ENCODE data around the gene KIZ. TPM values are rescaled to one million over a fixed set of nuclear protein-coding genes. Genes with fewer than 3 reads are reported as not detected.

The KIZ gene
- total and polyA plus RNA-seq, 2 experiments from 2014 or later, result 11.0 to 55.4 TPM

GRCh38 chr20:21272679-21273078 is 146.8 kb downstream of the KIZ start:
- Histone ChIP-seq H3K4me1 (ENCODE audit: low read depth) (no peaks in the 10 kb centered on the region), H3K36me3 (no peaks in the 10 kb centered on the region), H3K27ac (no peak overlapping the region), H3K27me3 (no peaks in the 10 kb centered on the region), H3K4me3 (no peak overlapping the region), H3K9me3 (ENCODE audit: low read depth) (no peaks in the 10 kb centered on the region)
- DNase-seq (ENCODE audit: low read depth in 1 of 2, low spot score in 1 of 2), result no peak
- TF ChIP-seq, protein P1, sequence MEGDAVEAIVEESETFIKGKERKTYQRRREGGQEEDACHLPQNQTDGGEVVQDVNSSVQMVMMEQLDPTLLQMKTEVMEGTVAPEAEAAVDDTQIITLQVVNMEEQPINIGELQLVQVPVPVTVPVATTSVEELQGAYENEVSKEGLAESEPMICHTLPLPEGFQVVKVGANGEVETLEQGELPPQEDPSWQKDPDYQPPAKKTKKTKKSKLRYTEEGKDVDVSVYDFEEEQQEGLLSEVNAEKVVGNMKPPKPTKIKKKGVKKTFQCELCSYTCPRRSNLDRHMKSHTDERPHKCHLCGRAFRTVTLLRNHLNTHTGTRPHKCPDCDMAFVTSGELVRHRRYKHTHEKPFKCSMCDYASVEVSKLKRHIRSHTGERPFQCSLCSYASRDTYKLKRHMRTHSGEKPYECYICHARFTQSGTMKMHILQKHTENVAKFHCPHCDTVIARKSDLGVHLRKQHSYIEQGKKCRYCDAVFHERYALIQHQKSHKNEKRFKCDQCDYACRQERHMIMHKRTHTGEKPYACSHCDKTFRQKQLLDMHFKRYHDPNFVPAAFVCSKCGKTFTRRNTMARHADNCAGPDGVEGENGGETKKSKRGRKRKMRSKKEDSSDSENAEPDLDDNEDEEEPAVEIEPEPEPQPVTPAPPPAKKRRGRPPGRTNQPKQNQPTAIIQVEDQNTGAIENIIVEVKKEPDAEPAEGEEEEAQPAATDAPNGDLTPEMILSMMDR (IDR thresholded peaks at IDR 0.05; ENCODE audit: low read depth, low read length), result no peak

DNA sequence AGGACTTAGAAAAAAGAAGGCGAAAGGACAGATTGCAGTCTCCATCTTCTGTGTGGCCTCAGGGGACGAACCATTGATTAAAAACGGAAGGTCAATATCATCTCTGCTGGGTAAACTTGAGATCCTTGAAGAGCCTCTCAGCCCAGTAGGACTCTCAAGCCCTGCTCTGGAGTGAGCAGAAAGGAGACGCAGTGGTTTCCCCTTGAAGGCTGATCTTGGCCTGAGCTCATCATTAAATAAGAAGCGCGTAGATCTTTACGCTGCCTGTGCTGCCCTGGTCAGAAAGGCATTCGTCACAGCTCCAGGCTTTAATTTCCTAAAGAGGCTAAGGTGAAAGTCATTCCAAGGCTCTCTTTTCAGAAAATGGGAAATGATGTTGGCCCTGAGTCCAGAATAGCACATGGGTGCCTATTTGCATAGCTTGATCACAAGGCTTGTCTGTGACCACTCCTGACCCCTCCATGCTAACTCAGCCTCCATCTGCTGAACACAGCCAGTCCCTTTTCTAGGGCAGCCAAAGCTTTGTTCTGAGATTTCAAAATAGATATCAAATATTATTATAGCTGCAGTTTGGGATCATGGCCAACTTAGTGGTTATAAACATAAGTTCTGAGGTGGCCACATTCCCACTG is 148.0 kb downstream of the KIZ start:
- no peaks in the 10 kb centered on the region for H3K9me3 ChIP-seq (ENCODE audit: low read depth)
- no peak overlapping the region for H3K4me3 ChIP-seq
- TF ChIP-seq, protein P1 (IDR thresholded peaks at IDR 0.05; ENCODE audit: low read depth, low read length), result no peak
- H3K27ac ChIP-seq, result no peak overlapping the region
- no peaks in the 10 kb centered on the region for H3K4me1 ChIP-seq (ENCODE audit: low read depth)
- no peak for DNase-seq (ENCODE audit: low read depth in 1 of 2, low spot score in 1 of 2)
- H3K36me3 ChIP-seq, result no peaks in the 10 kb centered on the region
- H3K27me3 ChIP-seq, result no peaks in the 10 kb centered on the region

GRCh38 chr20:21278829-21279228 is 152.9 kb downstream of the KIZ start:
- Histone ChIP-seq H3K36me3 (no peaks in the 10 kb centered on the region), H3K27ac (no peak overlapping the region), H3K27me3 (no peaks in the 10 kb centered on the region), H3K9me3 (ENCODE audit: low read depth) (no peaks in the 10 kb centered on the region), H3K4me3 (no peak overlapping the region), H3K4me1 (ENCODE audit: low read depth) (no peaks in the 10 kb centered on the region)
- TF ChIP-seq, protein P1 (IDR thresholded peaks at IDR 0.05; ENCODE audit: low read depth, low read length), result no peak
- DNase-seq (ENCODE audit: low read depth in 1 of 2, low spot score in 1 of 2), result no peak

GRCh38 chr20:21279706-21280521 is 154.0 kb downstream of the KIZ start:
- TF ChIP-seq, protein P1 (IDR thresholded peaks at IDR 0.05; ENCODE audit: low read depth, low read length), result no peak
- no peaks in the 10 kb centered on the region for H3K9me3 ChIP-seq (ENCODE audit: low read depth)

GRCh38 chr20:21280522-21281016 is 154.7 kb downstream of the KIZ start:
- Histone ChIP-seq H3K4me1 (ENCODE audit: low read depth) (no peaks in the 10 kb centered on the region), H3K27ac (no peak overlapping the region), H3K27me3 (no peaks in the 10 kb centered on the region), H3K9me3 (ENCODE audit: low read depth) (no peaks in the 10 kb centered on the region), H3K36me3 (no peaks in the 10 kb centered on the region), H3K4me3 (no peak overlapping the region)
- no peak for DNase-seq (ENCODE audit: low read depth in 1 of 2, low spot score in 1 of 2)
- TF ChIP-seq, protein P1 (IDR thresholded peaks at IDR 0.05; ENCODE audit: low read depth, low read length), result no peak

More at GRCh38 chr20:21279706-21280521, 154.0 kb downstream of the KIZ start:
- H3K36me3 ChIP-seq, result no peaks in the 10 kb centered on the region
- DNase-seq (ENCODE audit: low read depth in 1 of 2, low spot score in 1 of 2), result no peak
- H3K27ac ChIP-seq, result no peak overlapping the region
- no peaks in the 10 kb centered on the region for H3K4me1 ChIP-seq (ENCODE audit: low read depth)
- H3K4me3 ChIP-seq, result no peak overlapping the region
- no peaks in the 10 kb centered on the region for H3K27me3 ChIP-seq

Measured in cardiac muscle cell (in vitro differentiated cells and primary cell).